Measurements from ENCODE around the gene MICA.
"Not testable (repeated sequence)": the region's sequence is repeated elsewhere in the genome, so short reads cannot be mapped to it uniquely, and the experiment has no call there.

Gene MICA

DNA sequence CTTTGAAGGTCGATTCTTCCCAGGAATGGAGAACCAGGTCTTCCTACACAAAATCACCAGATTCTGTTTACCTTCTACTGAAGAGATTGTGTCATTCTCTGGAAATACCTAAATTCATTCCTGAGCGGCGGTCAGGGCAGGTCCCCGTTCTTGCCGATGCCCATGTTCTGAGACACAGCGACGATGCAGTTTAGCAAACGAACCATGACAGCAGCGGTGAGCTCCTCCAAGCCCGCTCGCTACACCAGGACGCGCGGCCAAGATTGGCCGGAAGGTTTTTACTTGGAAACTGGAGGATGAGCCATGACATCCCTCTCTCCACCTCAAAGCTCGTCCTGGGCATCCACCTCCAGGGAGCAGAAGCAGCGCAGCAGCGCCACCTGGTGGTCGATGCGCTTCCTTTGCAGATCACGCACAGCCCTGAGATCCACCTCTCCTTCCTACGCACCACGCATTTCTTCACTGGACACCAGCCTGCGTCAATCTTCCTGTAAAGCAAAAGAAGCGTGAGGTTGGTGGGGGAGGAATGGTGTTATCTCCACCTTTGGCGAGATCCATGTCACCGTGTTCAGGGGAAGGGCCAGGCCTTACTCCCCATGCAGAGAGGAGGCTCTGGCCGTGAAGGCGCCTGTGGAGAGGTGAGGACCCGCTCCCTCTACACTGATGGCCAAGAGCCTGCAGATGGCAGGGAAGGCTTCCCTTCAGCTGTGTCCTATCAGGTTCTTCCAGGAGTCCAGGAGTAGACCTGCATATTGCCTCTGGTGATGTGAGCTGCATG is 36.5 kb upstream of the MICA start:
- no peaks in the 10 kb centered on the region for H3K36me3 ChIP-seq (ENCODE audit: insufficient read depth, low read length)
- peak overlapping the region; percentile 28 for H2AFZ ChIP-seq (ENCODE audit: low read depth, low read length)
- H3K27me3 ChIP-seq (ENCODE audit: insufficient read depth, low read length), result peaks cover 9% of the 10 kb centered on the region
- H3K9me3 ChIP-seq (ENCODE audit: low read length), result no peaks in the 10 kb centered on the region
- no peaks in the 10 kb centered on the region for H3K4me1 ChIP-seq (ENCODE audit: insufficient read depth, low read length)
- H3K4me3 ChIP-seq (ENCODE audit: low read length), result no peak overlapping the region

DNA sequence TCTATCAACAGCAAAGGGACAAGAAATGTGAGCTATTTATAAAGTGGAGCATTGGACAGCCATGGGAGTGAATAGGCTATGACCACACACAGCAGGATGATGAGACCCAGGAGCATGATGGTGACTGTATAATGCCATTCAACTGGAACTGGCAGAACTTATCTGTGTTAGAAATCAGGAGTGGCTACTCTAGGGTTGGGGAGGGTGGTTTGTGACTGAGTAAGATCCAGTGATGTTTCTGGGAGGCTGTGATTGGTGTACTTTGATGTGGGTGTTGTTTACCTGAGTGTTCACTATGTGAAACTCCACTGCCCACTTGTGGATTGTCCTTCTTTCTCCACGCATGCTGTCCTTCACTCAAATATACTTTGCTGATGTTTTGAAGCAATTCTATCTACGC is 34.9 kb upstream of the MICA start:
- Histone ChIP-seq H3K36me3 (ENCODE audit: insufficient read depth, low read length) (no peaks in the 10 kb centered on the region), H3K4me1 (ENCODE audit: insufficient read depth, low read length) (no peaks in the 10 kb centered on the region), H3K9me3 (ENCODE audit: low read length) (no peaks in the 10 kb centered on the region)

GRCh38 chr6:31374118-31374517 is 29.3 kb upstream of the MICA start:
- H3K4me1 ChIP-seq (ENCODE audit: insufficient read depth, low read length), result not testable (repeated sequence)

More for the DNA sequence above, 34.9 kb upstream of the MICA start:
- Histone ChIP-seq H3K27me3 (ENCODE audit: insufficient read depth, low read length) (peaks cover 6% of the 10 kb centered on the region), H2AFZ (ENCODE audit: low read depth, low read length) (no peak overlapping the region), H3K4me3 (ENCODE audit: low read length) (no peak overlapping the region)

GRCh38 chr6:31375699-31376098 is 27.7 kb upstream of the MICA start:
- peaks cover 4% of the 10 kb centered on the region for H3K27me3 ChIP-seq (ENCODE audit: insufficient read depth, low read length)
- no peak overlapping the region for H2AFZ ChIP-seq (ENCODE audit: low read depth, low read length)

More at GRCh38 chr6:31374118-31374517, 29.3 kb upstream of the MICA start:
- H3K9me3 ChIP-seq (ENCODE audit: low read length); H3K27me3 ChIP-seq (ENCODE audit: insufficient read depth, low read length); H2AFZ ChIP-seq (ENCODE audit: low read depth, low read length); H3K4me3 ChIP-seq (ENCODE audit: low read length); H3K36me3 ChIP-seq (ENCODE audit: insufficient read depth, low read length): not testable (repeated sequence)

DNA sequence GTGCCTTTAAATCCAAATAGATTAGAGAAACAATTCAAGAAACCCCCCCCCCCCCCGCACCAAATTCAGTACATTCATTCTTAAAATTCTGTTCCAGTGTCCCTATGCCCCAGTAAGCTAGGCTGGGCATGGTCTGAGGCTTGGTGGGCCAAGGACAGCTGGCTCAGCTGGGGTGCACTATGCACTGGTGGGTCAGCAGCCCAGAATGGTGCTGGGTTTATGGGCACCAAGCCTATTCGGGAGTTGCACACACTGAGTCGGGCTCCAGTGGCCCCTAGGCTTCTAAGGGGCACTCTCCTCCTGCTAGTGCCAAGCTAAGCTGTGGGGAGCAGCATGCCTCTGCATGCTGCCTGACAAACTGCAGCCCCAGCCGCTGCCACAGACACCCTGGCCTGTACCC is 26.4 kb upstream of the MICA start:
- no peak overlapping the region for H2AFZ ChIP-seq (ENCODE audit: low read depth, low read length)

More at GRCh38 chr6:31375699-31376098, 27.7 kb upstream of the MICA start:
- H3K36me3 ChIP-seq (ENCODE audit: insufficient read depth, low read length), result no peaks in the 10 kb centered on the region
- no peaks in the 10 kb centered on the region for H3K4me1 ChIP-seq (ENCODE audit: insufficient read depth, low read length)
- no peaks in the 10 kb centered on the region for H3K9me3 ChIP-seq (ENCODE audit: low read length)
- H3K4me3 ChIP-seq (ENCODE audit: low read length), result no peak overlapping the region

GRCh38 chr6:31378062-31378720 is 25.2 kb upstream of the MICA start:
- Histone ChIP-seq H3K4me3 (ENCODE audit: low read length) (no peak overlapping the region), H3K27me3 (ENCODE audit: insufficient read depth, low read length) (peaks cover 9% of the 10 kb centered on the region), H3K9me3 (ENCODE audit: low read length) (no peaks in the 10 kb centered on the region), H2AFZ (ENCODE audit: low read depth, low read length) (no peak overlapping the region), H3K4me1 (ENCODE audit: insufficient read depth, low read length) (no peaks in the 10 kb centered on the region), H3K36me3 (ENCODE audit: insufficient read depth, low read length) (no peaks in the 10 kb centered on the region)

More for the DNA sequence above, 26.4 kb upstream of the MICA start:
- H3K4me3 ChIP-seq (ENCODE audit: low read length), result no peak overlapping the region
- H3K9me3 ChIP-seq (ENCODE audit: low read length), result no peaks in the 10 kb centered on the region
- H3K4me1 ChIP-seq (ENCODE audit: insufficient read depth, low read length), result no peaks in the 10 kb centered on the region
- no peaks in the 10 kb centered on the region for H3K36me3 ChIP-seq (ENCODE audit: insufficient read depth, low read length)
- H3K27me3 ChIP-seq (ENCODE audit: insufficient read depth, low read length), result peaks cover 5% of the 10 kb centered on the region

DNA sequence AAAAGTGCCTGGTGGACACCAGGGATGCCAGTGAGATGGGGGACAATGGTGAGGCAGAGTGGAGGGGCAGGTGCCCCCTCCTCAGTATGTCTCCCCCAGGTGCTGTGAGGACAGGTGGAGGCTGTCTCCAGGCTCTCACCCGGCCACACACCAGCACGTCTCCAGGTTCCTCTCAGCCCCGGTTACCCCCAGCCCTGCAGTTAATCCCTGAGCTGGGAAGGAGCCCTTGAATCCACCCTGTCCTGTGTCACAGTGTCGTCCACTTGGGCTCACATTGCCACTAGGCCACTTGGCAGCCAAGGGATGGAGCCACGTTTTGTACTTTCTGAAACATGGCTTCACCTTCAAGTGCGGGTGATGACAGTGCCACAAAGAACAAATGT is 24.7 kb upstream of the MICA start:
- H3K4me1 ChIP-seq (ENCODE audit: insufficient read depth, low read length), result no peaks in the 10 kb centered on the region
- H3K4me3 ChIP-seq (ENCODE audit: low read length), result no peak overlapping the region
- peaks cover 9% of the 10 kb centered on the region for H3K27me3 ChIP-seq (ENCODE audit: insufficient read depth, low read length)
- no peak overlapping the region for H2AFZ ChIP-seq (ENCODE audit: low read depth, low read length)
- H3K36me3 ChIP-seq (ENCODE audit: insufficient read depth, low read length), result no peaks in the 10 kb centered on the region
- H3K9me3 ChIP-seq (ENCODE audit: low read length), result no peaks in the 10 kb centered on the region

DNA sequence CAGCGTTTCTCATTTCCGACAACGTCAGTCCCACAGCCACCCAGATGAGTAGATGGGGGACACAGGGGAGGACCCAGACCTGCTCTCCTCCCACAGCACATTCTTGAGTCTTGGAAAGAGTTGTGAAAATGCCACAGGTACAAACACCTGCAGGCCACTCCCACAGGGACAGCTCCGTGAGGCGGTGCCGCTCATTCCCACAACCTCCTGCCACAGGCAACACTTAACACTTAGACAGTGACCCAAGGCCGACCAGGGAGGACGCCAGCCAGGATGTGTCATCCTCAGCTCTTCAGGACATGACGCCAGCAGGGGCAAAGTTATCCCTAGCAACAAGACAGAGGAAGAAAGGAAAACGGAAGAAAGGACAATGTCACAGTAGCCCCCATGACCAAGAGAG is 23.5 kb upstream of the MICA start:
- no peaks in the 10 kb centered on the region for H3K4me1 ChIP-seq (ENCODE audit: insufficient read depth, low read length)
- peaks cover 9% of the 10 kb centered on the region for H3K27me3 ChIP-seq (ENCODE audit: insufficient read depth, low read length)
- no peaks in the 10 kb centered on the region for H3K9me3 ChIP-seq (ENCODE audit: low read length)
- no peaks in the 10 kb centered on the region for H3K36me3 ChIP-seq (ENCODE audit: insufficient read depth, low read length)
- H3K4me3 ChIP-seq (ENCODE audit: low read length), result no peak overlapping the region
- H2AFZ ChIP-seq (ENCODE audit: low read depth, low read length), result no peak overlapping the region

- Histone ChIP-seq H3K4me3 (ENCODE audit: low read length) (no peak overlapping the region), H3K9me3 (ENCODE audit: low read length) (no peaks in the 10 kb centered on the region), H2AFZ (ENCODE audit: low read depth, low read length) (no peak overlapping the region), H3K4me1 (ENCODE audit: insufficient read depth, low read length) (peaks cover 3% of the 10 kb centered on the region), H3K27me3 (ENCODE audit: insufficient read depth, low read length) (peaks cover 9% of the 10 kb centered on the region), H3K36me3 (ENCODE audit: insufficient read depth, low read length) (no peaks in the 10 kb centered on the region)
Observed at GRCh38 chr6:31381666-31382065, 21.7 kb upstream of the MICA start.

DNA sequence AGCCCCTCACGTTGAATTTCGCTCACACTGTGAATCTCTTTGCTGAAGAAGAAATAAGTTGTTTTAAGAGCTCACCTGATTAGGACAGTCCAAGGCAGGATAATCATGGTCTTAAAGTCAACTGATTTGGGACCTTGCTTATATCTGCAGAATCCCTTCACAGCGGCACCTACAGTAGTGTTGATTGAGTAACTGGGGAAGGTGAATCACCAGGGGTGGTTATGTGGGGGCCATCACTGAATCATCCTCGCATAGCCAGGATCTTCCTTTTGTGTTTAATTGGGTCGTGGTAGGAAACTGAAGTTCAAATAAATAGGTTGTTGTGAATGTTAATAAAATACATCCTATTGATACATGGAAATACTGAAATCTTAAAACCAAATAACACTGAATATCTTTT is 20.2 kb upstream of the MICA start:
- H3K4me1 ChIP-seq (ENCODE audit: insufficient read depth, low read length), result peaks cover 15% of the 10 kb centered on the region
- no peak overlapping the region for H3K4me3 ChIP-seq (ENCODE audit: low read length)
- H3K9me3 ChIP-seq (ENCODE audit: low read length), result no peaks in the 10 kb centered on the region
- peaks cover 9% of the 10 kb centered on the region for H3K27me3 ChIP-seq (ENCODE audit: insufficient read depth, low read length)
- H3K36me3 ChIP-seq (ENCODE audit: insufficient read depth, low read length), result no peaks in the 10 kb centered on the region
- H2AFZ ChIP-seq (ENCODE audit: low read depth, low read length), result no peak overlapping the region

DNA sequence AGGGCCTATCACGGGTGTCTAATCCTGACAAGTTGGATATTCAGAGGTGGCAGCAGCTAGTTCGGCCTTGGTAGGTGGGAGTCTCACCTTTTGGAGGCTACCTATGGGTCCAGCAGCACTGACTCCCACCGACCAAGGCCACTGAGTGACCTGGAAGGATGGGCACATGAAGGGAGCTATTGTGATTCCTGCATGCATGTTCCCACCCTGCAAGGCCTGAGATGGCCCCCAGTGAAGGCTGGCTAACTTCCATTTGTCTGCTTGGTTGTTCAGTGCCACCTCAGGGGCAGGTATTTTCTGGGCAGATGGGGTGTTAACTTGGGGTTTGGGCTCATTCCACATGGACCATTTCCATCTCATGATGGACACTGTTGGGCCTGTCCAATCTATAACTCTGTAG is 18.4 kb upstream of the MICA start:
- peaks cover 8% of the 10 kb centered on the region for H3K27me3 ChIP-seq (ENCODE audit: insufficient read depth, low read length)
- H2AFZ ChIP-seq (ENCODE audit: low read depth, low read length), result no peak overlapping the region
- no peaks in the 10 kb centered on the region for H3K9me3 ChIP-seq (ENCODE audit: low read length)
- peaks cover 15% of the 10 kb centered on the region for H3K4me1 ChIP-seq (ENCODE audit: insufficient read depth, low read length)
- no peaks in the 10 kb centered on the region for H3K36me3 ChIP-seq (ENCODE audit: insufficient read depth, low read length)
- H3K4me3 ChIP-seq (ENCODE audit: low read length), result no peak overlapping the region

DNA sequence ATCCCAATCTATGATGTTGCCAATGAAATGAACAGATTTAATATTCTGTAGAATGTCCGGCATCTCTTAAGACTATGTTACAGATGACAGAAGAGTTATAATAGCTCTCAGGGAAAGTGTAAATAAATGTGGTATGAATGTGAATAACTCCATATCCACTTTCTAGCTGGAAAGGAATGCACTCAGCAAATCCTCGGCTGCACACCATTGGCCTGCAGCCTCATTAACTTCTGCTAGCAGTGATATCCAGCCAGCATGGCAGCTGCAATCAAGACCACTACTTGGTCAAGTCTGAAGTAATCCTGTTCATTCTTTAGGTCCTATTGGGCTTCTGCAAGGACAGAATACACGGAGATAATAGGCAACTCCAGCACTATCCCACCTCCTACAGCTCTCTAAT is 17.3 kb upstream of the MICA start:
- Histone ChIP-seq H3K9me3 (ENCODE audit: low read length) (no peaks in the 10 kb centered on the region), H3K36me3 (ENCODE audit: insufficient read depth, low read length) (no peaks in the 10 kb centered on the region), H3K27me3 (ENCODE audit: insufficient read depth, low read length) (peaks cover 5% of the 10 kb centered on the region), H3K4me1 (ENCODE audit: insufficient read depth, low read length) (peaks cover 15% of the 10 kb centered on the region), H3K4me3 (ENCODE audit: low read length) (no peak overlapping the region), H2AFZ (ENCODE audit: low read depth, low read length) (no peak overlapping the region)

- no peak overlapping the region for H3K4me3 ChIP-seq (ENCODE audit: low read length)
- no peaks in the 10 kb centered on the region for H3K9me3 ChIP-seq (ENCODE audit: low read length)
- no peak overlapping the region for H2AFZ ChIP-seq (ENCODE audit: low read depth, low read length)
- H3K4me1 ChIP-seq (ENCODE audit: insufficient read depth, low read length), result peaks cover 15% of the 10 kb centered on the region
- H3K27me3 ChIP-seq (ENCODE audit: insufficient read depth, low read length), result peaks cover 4% of the 10 kb centered on the region
- H3K36me3 ChIP-seq (ENCODE audit: insufficient read depth, low read length), result no peaks in the 10 kb centered on the region
Observed at GRCh38 chr6:31386977-31387376, 16.4 kb upstream of the MICA start.
